Amniotic epithelial cell (primary cell): ENCODE measurements around the gene SOS2.

Experiments
- DNase-seq: peaks from one replicate; pipeline ENCODE4 v3.0.0-alpha.2; 2010; ENCODE audit warnings: low read depth

SOS2 gene

GRCh38 chr14:50116181-50116956 is 115.0 kb downstream of the SOS2 start, which contains the start of gene VCPKMT:
Gene VCPKMT (minus strand): TSS chr14:50116572. CDS start chr14:50116552, 20 bp downstream.
- peak; percentile 78 for DNase-seq

GRCh38 chr14:50113381-50114035 is 117.9 kb downstream of the SOS2 start:
- no peak for DNase-seq

- no peak for DNase-seq
These were observed 120.9 kb downstream of the SOS2 start for GRCh38 chr14:50110323-50111037.

GRCh38 chr14:50109342-50109741 is 122.0 kb downstream of the SOS2 start:
- peak; percentile 8 for DNase-seq

GRCh38 chr14:50107850-50108249 is 123.5 kb downstream of the SOS2 start:
- DNase-seq, result no peak

- no peak for DNase-seq
These were observed 125.2 kb downstream of the SOS2 start for GRCh38 chr14:50106178-50106577.

- DNase-seq, result peak; percentile 6
These were observed 127.8 kb downstream of the SOS2 start for GRCh38 chr14:50103558-50103957.

GRCh38 chr14:50101417-50101816 is 130.0 kb downstream of the SOS2 start:
- no peak for DNase-seq

GRCh38 chr14:50100805-50101204 is 130.6 kb downstream of the SOS2 start:
- no peak for DNase-seq

- peak; percentile 11 for DNase-seq
These were observed 132.0 kb downstream of the SOS2 start for GRCh38 chr14:50099335-50099734.

GRCh38 chr14:50095895-50096294 is 135.5 kb downstream of the SOS2 start:
- DNase-seq, result no peak

- DNase-seq, result no peak
These were observed 137.2 kb downstream of the SOS2 start for GRCh38 chr14:50094056-50094755.

GRCh38 chr14:50093496-50093895 is 137.9 kb downstream of the SOS2 start:
- DNase-seq, result no peak

GRCh38 chr14:50092006-50092555 is 139.3 kb downstream of the SOS2 start:
- DNase-seq, result no peak

- DNase-seq, result no peak
These were observed 140.0 kb downstream of the SOS2 start for GRCh38 chr14:50091240-50091913.

- no peak for DNase-seq
These were observed 142.2 kb downstream of the SOS2 start for GRCh38 chr14:50089208-50089607.

- peak; percentile 23 for DNase-seq
These were observed 142.6 kb downstream of the SOS2 start for GRCh38 chr14:50088731-50089130.

- peak; percentile 33 for DNase-seq
These were observed 143.3 kb downstream of the SOS2 start for GRCh38 chr14:50088117-50088515.

- peak; percentile 66 for DNase-seq
These were observed 143.8 kb downstream of the SOS2 start for GRCh38 chr14:50087341-50088116.

- DNase-seq, result no peak
These were observed 145.1 kb downstream of the SOS2 start for GRCh38 chr14:50086321-50086711.
